ENCODE data around the gene KCNN3. TPM values are rescaled to one million over a fixed set of nuclear protein-coding genes. Genes with fewer than 3 reads are reported as not detected.

Gene KCNN3
- total and polyA plus RNA-seq, 10 donors: 0.13 to 15.1 (median 7.4) TPM

DNA sequence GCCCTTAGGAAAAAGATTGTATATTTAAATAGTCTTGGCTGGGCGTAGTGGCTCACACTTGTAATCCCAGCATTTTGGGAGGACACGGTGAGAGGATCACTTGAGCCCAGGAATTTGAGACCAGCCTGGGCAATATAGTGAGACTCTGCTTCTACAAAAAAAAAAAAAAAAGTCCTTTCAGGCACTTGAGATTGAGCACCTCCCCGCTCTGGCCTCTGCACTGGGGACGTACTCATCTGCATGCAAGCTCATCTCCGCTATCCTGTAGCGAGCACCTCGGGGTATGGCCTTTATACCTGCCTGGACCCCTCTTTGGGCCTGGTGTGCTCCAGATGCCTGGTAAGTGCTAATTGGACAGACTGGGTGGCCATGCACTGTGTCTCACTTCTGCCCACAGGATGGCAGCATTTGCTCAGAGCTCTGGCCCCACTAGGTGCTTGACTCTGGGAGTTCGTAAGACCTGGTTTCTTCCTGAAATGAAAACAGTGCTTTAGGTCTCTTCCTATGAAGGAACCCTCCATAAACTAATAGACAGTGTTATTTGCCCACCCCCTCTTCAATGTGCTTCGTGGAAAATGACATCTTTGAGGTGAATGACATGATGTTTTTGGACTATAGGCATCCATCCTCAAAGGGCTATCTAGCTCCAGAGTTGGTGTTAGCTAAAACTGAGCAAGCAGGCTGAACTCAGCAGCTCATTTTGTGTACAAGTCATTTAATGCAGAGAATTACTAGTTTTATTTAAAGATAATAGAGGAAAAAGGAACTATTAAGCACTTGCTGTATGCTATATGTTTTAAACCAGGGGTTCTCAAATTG is 200.4 kb downstream of the KCNN3 start:
- 50 to 61% (median 58%) methylated on average over 9 of the region's 9 CpGs for WGBS, 5 donors
- Histone ChIP-seq H3K27me3 (replicated peaks in 1 of 7) (no peaks in the 10 kb centered on the region), H3K36me3 (no peaks in the 10 kb centered on the region), H3K4me1 (peaks cover 0 to 7% (median 0%) of the 10 kb centered on the region in 6 donors), H3K9me3 (no peaks in the 10 kb centered on the region), H3K4me3 (no peak overlapping the region), H3K27ac (no peak overlapping the region)
- intact Hi-C loops (cut with DNase I; ENCODE audit: low total_unique reads): loop anchor here (5.0 kb wide), 1 partner anchor 208 kb away; no protein-coding TSS in a partner anchor
- DNase-seq: peak; percentile 88
- TF ChIP-seq POLR2AphosphoS5 (IDR thresholded peaks at IDR 0.05) (peak in 1 of 3 donors; percentile 18), POLR2A (IDR thresholded peaks at IDR 0.05) (no peak)
- TF ChIP-seq, protein P1, sequence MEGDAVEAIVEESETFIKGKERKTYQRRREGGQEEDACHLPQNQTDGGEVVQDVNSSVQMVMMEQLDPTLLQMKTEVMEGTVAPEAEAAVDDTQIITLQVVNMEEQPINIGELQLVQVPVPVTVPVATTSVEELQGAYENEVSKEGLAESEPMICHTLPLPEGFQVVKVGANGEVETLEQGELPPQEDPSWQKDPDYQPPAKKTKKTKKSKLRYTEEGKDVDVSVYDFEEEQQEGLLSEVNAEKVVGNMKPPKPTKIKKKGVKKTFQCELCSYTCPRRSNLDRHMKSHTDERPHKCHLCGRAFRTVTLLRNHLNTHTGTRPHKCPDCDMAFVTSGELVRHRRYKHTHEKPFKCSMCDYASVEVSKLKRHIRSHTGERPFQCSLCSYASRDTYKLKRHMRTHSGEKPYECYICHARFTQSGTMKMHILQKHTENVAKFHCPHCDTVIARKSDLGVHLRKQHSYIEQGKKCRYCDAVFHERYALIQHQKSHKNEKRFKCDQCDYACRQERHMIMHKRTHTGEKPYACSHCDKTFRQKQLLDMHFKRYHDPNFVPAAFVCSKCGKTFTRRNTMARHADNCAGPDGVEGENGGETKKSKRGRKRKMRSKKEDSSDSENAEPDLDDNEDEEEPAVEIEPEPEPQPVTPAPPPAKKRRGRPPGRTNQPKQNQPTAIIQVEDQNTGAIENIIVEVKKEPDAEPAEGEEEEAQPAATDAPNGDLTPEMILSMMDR (IDR thresholded peaks at IDR 0.05 in 8 of 11, conservative IDR thresholded peaks at IDR 0.05 in 3 of 11): peak; percentile 64 to 88 (median 77)

DNA sequence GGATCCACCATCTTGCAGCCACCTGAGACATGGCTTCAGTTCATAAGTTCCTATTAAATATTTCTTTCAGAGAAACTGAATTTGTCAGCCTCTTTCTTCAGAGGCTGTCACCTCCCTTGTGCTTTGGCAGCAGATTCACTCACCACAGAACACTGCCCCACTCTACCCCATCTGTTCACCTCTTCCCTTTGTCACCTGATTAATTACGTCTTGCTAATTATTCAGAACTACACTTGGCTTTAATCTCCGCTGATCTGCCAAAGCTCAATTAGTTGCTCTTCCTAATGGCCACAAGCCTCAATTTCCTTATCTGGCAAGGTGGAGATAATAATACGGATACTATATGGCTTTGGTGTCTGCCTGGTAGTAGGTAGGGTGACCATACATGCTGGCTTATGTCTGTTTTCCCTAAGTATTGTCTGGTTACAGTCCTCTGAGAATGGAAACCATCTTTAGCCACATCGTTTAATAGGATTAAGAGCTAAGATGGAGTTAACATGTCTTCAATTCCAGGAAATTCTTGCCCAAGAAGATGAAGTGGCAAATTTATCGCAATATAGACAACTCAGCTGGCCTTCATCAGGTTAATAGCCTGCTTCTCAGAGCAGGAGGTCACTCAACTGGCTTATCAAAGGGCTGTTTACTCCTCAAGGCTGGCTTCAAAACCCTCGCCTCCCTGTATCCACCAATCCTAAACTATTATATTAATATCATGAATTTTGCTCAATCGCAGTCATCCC is 203.9 kb downstream of the KCNN3 start:
- no peak for DNase-seq
- no peak overlapping the region for H3K27ac ChIP-seq
- H3K36me3 ChIP-seq: no peaks in the 10 kb centered on the region
- no peaks in the 10 kb centered on the region for H3K9me3 ChIP-seq
- TF ChIP-seq POLR2A (IDR thresholded peaks at IDR 0.05) (no peak), POLR2AphosphoS5 (IDR thresholded peaks at IDR 0.05) (no peak)
- TF ChIP-seq, protein P1 (IDR thresholded peaks at IDR 0.05 in 8 of 11, conservative IDR thresholded peaks at IDR 0.05 in 3 of 11): no peak
- H3K27me3 ChIP-seq (replicated peaks in 1 of 7): no peaks in the 10 kb centered on the region
- WGBS, 5 donors: 63 to 83% (median 78%) methylated on average over 7 of the region's 7 CpGs
- intact Hi-C loops (cut with DNase I; ENCODE audit: low total_unique reads): loop anchor here (5.0 kb wide), 1 partner anchor 211 kb away; no protein-coding TSS in a partner anchor
- peaks cover 0 to 7% (median 0%) of the 10 kb centered on the region in 6 donors for H3K4me1 ChIP-seq
- no peak overlapping the region for H3K4me3 ChIP-seq

DNA sequence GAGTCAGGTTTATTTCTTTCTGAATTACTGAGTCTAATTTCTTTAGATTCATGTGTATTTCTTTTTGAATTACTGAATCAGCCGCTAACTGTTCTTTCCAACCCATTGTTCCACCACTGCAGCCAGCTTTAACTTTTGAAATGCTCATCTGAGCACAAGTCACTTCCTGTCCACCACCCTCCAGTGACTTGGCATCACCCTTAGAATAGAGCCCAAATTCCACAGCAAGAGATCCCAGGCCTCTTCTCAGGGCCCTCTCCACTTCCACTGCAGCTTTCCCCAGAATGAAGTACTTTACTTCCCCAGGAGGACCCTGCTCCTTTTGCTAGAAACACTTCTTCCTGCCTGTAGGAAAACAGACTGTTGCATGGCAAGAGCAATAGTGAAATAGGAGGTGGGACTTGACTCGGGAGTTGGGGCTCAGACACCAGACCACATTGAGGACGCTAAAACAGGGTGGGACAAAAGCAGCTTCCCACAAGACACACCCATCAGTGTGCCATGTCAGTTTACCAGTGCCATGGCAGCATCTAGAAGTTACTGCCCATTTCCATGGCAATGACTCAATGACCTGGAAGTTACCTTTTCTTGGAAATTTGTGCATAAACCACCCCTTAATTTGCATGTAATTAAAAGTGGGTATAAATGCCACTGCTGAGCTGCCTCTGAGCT is 205.6 kb downstream of the KCNN3 start:
- DNase-seq: no peak
- whole genome bisulfite sequencing, 5 donors: 50 to 79% (median 60%) methylated on average over 3 of the region's 3 CpGs
- intact Hi-C loops (cut with DNase I; ENCODE audit: low total_unique reads): loop anchor here (5.0 kb wide), 1 partner anchor 213 kb away; no protein-coding TSS in a partner anchor
- Histone ChIP-seq H3K4me3 (no peak overlapping the region), H3K9me3 (no peaks in the 10 kb centered on the region), H3K36me3 (no peaks in the 10 kb centered on the region), H3K4me1 (no peaks in the 10 kb centered on the region), H3K27me3 (replicated peaks in 1 of 7) (peaks cover 0 to 14% (median 0%) of the 10 kb centered on the region in 7 donors), H3K27ac (no peak overlapping the region)
- TF ChIP-seq POLR2AphosphoS5 (IDR thresholded peaks at IDR 0.05) (no peak), POLR2A (IDR thresholded peaks at IDR 0.05) (no peak)
- TF ChIP-seq, protein P1 (IDR thresholded peaks at IDR 0.05 in 8 of 11, conservative IDR thresholded peaks at IDR 0.05 in 3 of 11): no peak
